ENCODE measurements around the gene TPM3.
A peak's percentile ranks its signal among the peaks of the same experiment; 100 is the strongest.

GRCh38 chr1:154186177-154186576 lies 5.7 kb downstream of the TPM3 start:
- TF ChIP-seq, protein P1, sequence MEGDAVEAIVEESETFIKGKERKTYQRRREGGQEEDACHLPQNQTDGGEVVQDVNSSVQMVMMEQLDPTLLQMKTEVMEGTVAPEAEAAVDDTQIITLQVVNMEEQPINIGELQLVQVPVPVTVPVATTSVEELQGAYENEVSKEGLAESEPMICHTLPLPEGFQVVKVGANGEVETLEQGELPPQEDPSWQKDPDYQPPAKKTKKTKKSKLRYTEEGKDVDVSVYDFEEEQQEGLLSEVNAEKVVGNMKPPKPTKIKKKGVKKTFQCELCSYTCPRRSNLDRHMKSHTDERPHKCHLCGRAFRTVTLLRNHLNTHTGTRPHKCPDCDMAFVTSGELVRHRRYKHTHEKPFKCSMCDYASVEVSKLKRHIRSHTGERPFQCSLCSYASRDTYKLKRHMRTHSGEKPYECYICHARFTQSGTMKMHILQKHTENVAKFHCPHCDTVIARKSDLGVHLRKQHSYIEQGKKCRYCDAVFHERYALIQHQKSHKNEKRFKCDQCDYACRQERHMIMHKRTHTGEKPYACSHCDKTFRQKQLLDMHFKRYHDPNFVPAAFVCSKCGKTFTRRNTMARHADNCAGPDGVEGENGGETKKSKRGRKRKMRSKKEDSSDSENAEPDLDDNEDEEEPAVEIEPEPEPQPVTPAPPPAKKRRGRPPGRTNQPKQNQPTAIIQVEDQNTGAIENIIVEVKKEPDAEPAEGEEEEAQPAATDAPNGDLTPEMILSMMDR (IDR thresholded peaks at IDR 0.05), result peak in 1 of 3 donors; percentile 35
- TF ChIP-seq POLR2AphosphoS5 (IDR thresholded peaks at IDR 0.05), result no peak

Measured in breast epithelium (tissue), 3 donors.